K562 (cell line): ENCODE measurements around the gene HNRNPA3. TPM values are rescaled to one million over a fixed set of nuclear protein-coding genes. Genes with fewer than 3 reads are reported as not detected.
A peak's percentile ranks its signal among the peaks of the same experiment; 100 is the strongest.

Experiments
- ASH1L ChIP-seq: fragments of 450-650 bp; IDR thresholded peaks from 2 replicates; pipeline ENCODE4 v1.6.1; 2018; ENCODE audit warnings: borderline replicate concordance, mild to moderate bottlenecking, low read depth; ENCODE audit not compliant: partially characterized antibody
- CBX5 ChIP-seq: IDR thresholded peaks from 2 replicates; pipeline ENCODE4 v1.6.1; 2014; ENCODE audit warnings: low read depth, borderline replicate concordance
- CCNT2 ChIP-seq: IDR thresholded peaks from 2 replicates; pipeline ENCODE4 v1.6.1; 2011; ENCODE audit warnings: borderline replicate concordance, low read depth, mild to moderate bottlenecking, moderate library complexity, mixed read lengths, low read length; ENCODE audit not compliant: insufficient read length; ENCODE audit errors: extremely low read depth
- CREM ChIP-seq: IDR thresholded peaks from 2 replicates; pipeline ENCODE4 v1.6.1; 2014; ENCODE audit warnings: antibody characterized with exemption, low read depth
- CUX1 ChIP-seq: fragments of 200-800 bp; sonication (Bioruptor generic); IDR thresholded peaks from 2 replicates; pipeline ENCODE4 v1.6.1; 2016; ENCODE audit warnings: missing genetic modification characterization, missing compliant biosample characterization
- ELK1 ChIP-seq: sonication (generic); formaldehyde crosslinking; IDR thresholded peaks from 2 replicates; pipeline ENCODE4 v1.8.1; 2022; ENCODE audit warnings: missing genetic modification reagents
- HMGXB4 ChIP-seq: sonication (generic); formaldehyde crosslinking; IDR thresholded peaks from 2 replicates; pipeline ENCODE4 v1.8.1; 2023; ENCODE audit warnings: mild to moderate bottlenecking, missing genetic modification reagents
- HNRNPH1 ChIP-seq: fragments of 200-400 bp; formaldehyde crosslinking; optimal IDR thresholded peaks from 2 replicates; pipeline ENCODE3; 2017; ENCODE audit warnings: low read depth, mild to moderate bottlenecking, low read length, moderate library complexity
- HNRNPK ChIP-seq: fragments of 200-400 bp; formaldehyde crosslinking; IDR thresholded peaks from one replicate; pipeline ENCODE4 v1.6.1; 2018; ENCODE audit warnings: mild to moderate bottlenecking, low read depth, low read length; ENCODE audit not compliant: poor library complexity, severe bottlenecking
- KLF13 ChIP-seq: fragments of 450-650 bp; IDR thresholded peaks from 2 replicates; pipeline ENCODE4 v1.6.1; 2016; ENCODE audit warnings: missing genetic modification characterization, low read depth, mild to moderate bottlenecking, missing compliant biosample characterization, moderate library complexity, borderline replicate concordance
- MYNN ChIP-seq, 2 experiments: sonication (generic); formaldehyde crosslinking in 1 of 2; IDR thresholded peaks; 2 replicates each; pipeline versions ENCODE4 v1.5.0 to v1.6.1; 2016 to 2020; ENCODE audit warnings: antibody characterized with exemption in 1 of 2, missing genetic modification reagents in 1 of 2
- NBN ChIP-seq: fragments of 450-650 bp; IDR thresholded peaks from 2 replicates; pipeline ENCODE4 v1.6.1; 2016; ENCODE audit warnings: low read depth, mild to moderate bottlenecking
- POLR2H ChIP-seq: IDR thresholded peaks from 2 replicates; pipeline ENCODE4 v1.6.1; 2016; ENCODE audit warnings: missing genetic modification characterization, low read depth, mild to moderate bottlenecking, control low read depth, missing compliant biosample characterization, moderate library complexity
- PRPF4 ChIP-seq: fragments of 200-400 bp; formaldehyde crosslinking; IDR thresholded peaks from one replicate; pipeline ENCODE4 v1.6.1; 2017; ENCODE audit warnings: low read length, low read depth, mild to moderate bottlenecking; ENCODE audit not compliant: insufficient read depth, poor library complexity, severe bottlenecking
- SOX6 ChIP-seq: fragments of 450-650 bp; IDR thresholded peaks from 2 replicates; pipeline ENCODE4 v1.6.1; 2014; ENCODE audit warnings: mild to moderate bottlenecking
- SREBF1 ChIP-seq: fragments of 150-350 bp; IDR thresholded peaks from 2 replicates; pipeline ENCODE4 v1.6.1; 2014; ENCODE audit warnings: antibody characterized with exemption, low read depth, low read length, borderline replicate concordance
- ZBED1 ChIP-seq: IDR thresholded peaks from 2 replicates; pipeline ENCODE4 v1.6.1; 2014
- ZNF239 ChIP-seq: fragments of 250-450 bp; sonication (Bioruptor Pico); IDR thresholded peaks from 2 replicates; pipeline ENCODE4 v1.4.0; 2020; ENCODE audit warnings: mild to moderate bottlenecking
- ZNF384 ChIP-seq: IDR thresholded peaks from 2 replicates; pipeline ENCODE4 v1.6.1; 2012; ENCODE audit warnings: low read depth, low read length, improper control_type of control experiment
- ZNF780A ChIP-seq: fragments of 250-450 bp; sonication (Bioruptor Pico); IDR thresholded peaks from 2 replicates; pipeline ENCODE4 v1.5.0; 2021; ENCODE audit warnings: mild to moderate bottlenecking
- polyA plus RNA-seq, 8 experiments: library from polyadenylated mRNA; depleted of rRNA in 4 of 8; stranded (reverse) in 5 of 8; unstranded in 3 of 8; fragments of >200 nt; fragmentation: Nextera tagmentation in 2 of 8; fragmentation: Illumina TruSeq in 1 of 8; extraction: Ambion mirVana in 2 of 8; extraction: Trizol in 1 of 8; gene quantifications; 2 replicates each; pipeline versions ENCODE4 v1.2.1 to v1.2.3, GENCODE V29; 2011 to 2014; ENCODE audit warnings: inconsistent platforms in 1 of 8, missing spikeins in 1 of 8
- total RNA-seq, 7 experiments: library from RNA; depleted of rRNA in 6 of 7; stranded (reverse); fragments of >200 nt in 6 of 7; fragmentation: Illumina TruSeq in 2 of 7; extraction: Trizol in 2 of 7; gene quantifications; 2 replicates each; pipeline versions ENCODE4 v1.2.1 to v1.2.3, GENCODE V29; 2011 to 2021; ENCODE audit warnings: low replicate concordance in 1 of 7

The HNRNPA3 gene
- total and polyA plus RNA-seq, 9 of the 15 experiments (the other 6 are each of a cell fraction or from before 2014, with no cell fraction given) = 72.8 to 428 (median 192) TPM

DNA sequence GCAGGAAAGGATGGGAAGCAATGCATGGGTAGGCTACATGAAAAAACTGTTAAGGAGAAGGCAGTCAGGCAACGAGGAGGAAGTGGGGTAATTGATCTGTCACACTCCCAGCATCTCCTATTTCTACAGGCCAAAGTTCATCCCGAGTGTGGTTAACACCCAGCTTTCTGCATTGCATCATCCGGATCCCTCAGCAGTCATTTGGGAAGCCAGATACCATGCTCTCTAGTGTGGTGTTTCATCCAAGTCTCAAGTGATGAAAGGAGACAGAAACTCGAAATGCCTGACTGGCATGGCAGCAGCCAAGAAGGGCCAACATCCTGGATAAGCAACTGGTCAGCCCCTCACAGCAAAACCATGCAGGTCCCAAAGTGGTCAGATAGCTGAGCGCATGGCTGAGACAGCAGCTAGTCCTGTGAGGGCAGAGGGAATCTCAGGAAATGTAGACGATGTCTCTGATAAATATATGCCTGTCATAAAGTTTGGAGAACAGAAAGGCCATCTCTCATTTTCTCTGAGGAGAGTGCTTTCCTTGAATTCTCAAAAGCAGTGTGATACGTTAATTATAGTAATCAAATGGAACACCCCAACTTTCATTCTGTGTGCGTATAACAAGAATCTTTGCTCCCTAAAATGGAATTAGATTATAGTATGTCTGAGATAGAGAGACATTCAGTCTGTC, 24.8 kb upstream of the HNRNPA3 start (continued):
- TF ChIP-seq CCNT2 = no peak
- TF ChIP-seq POLR2H = peak; percentile 67
- TF ChIP-seq ZNF780A = no peak
- TF ChIP-seq ELK1 (CRISPR knock-in tag) = no peak
- TF ChIP-seq CREM = peak; percentile 19; the same call in 1 of the 2 replicates
- no peak for TF ChIP-seq HMGXB4
- TF ChIP-seq SOX6 = 0 out of 2 replicates have a peak, but pooled peaks have one; percentile 12
- no peak for TF ChIP-seq ZNF384
- TF ChIP-seq CUX1 (CRISPR knock-in tag) = no peak
- no peak for TF ChIP-seq ZBED1
- no peak for TF ChIP-seq CBX5
- TF ChIP-seq ZNF239 (CRISPR knock-in tag) = peak; percentile 45; the same call in 1 of the 2 replicates
- no peak for TF ChIP-seq NBN
- TF ChIP-seq MYNN (IDR thresholded peaks at IDR 0.05) = no peak
- TF ChIP-seq MYNN (CRISPR knock-in tag; IDR thresholded peaks at IDR 0.05) = no peak
- no peak for TF ChIP-seq ASH1L
- TF ChIP-seq HNRNPH1 = no peak
- no peak for TF ChIP-seq SREBF1
- TF ChIP-seq PRPF4 = no peak
- TF ChIP-seq KLF13 (tag) = no peak
- TF ChIP-seq HNRNPK = no peak
